Measurements from ENCODE around the gene ADGB.
"Not testable (repeated sequence)": the region's sequence is repeated elsewhere in the genome, so short reads cannot be mapped to it uniquely, and the experiment has no call there.

The ADGB gene

GRCh38 chr6:146819596-146820320 lies 221.0 kb downstream of the ADGB start:
- DNase-seq: no peak

DNA sequence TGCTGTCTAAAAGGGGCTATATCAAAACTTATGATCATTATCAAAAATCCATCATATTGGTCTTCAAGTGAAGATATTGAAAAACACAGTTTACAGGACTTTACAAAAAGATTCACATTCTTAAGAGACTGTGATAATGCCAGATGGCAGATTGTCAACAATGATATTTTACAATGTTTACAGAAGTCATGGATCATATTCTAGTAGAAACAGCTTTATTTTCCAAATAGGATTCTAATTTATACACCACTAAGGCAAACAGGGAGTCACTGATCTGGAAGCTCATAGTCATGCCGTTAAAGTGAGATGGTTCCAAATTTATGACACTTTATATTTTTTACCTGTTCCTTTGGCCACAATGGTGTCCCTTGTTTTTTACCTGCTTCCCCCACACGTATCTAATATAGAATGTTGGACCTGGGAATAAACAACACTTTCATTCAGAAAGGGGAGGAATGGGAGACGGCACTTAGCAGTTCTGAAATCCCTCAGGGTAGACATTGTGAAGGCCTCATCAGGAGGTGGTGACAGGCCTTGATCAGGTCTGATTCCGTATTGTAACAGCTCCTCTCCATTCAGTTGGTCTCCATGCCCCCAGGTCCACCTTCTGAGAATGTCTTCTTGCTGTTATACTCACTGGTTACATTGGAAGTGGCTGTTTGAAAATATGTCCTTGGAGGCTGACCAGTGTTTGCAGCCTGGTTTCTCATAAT lies 228.6 kb downstream of the ADGB start:
- DNase-seq: no peak
- ATAC-seq: no peak

More at GRCh38 chr6:146819596-146820320, 221.0 kb downstream of the ADGB start:
- ATAC-seq: no peak

GRCh38 chr6:146829792-146830565 lies 231.2 kb downstream of the ADGB start:
- ATAC-seq: no peak
- no peak for DNase-seq

GRCh38 chr6:146833157-146833556 lies 234.4 kb downstream of the ADGB start:
- ATAC-seq: no peak
- DNase-seq: no peak

GRCh38 chr6:146840216-146840615 lies 241.4 kb downstream of the ADGB start:
- no peak for ATAC-seq
- DNase-seq: no peak

GRCh38 chr6:146840641-146841040 lies 241.9 kb downstream of the ADGB start:
- DNase-seq (no peak), ATAC-seq (no peak)

- no peak for ATAC-seq
- no peak for DNase-seq
Observed at GRCh38 chr6:146847426-146847825, 248.7 kb downstream of the ADGB start.

DNA sequence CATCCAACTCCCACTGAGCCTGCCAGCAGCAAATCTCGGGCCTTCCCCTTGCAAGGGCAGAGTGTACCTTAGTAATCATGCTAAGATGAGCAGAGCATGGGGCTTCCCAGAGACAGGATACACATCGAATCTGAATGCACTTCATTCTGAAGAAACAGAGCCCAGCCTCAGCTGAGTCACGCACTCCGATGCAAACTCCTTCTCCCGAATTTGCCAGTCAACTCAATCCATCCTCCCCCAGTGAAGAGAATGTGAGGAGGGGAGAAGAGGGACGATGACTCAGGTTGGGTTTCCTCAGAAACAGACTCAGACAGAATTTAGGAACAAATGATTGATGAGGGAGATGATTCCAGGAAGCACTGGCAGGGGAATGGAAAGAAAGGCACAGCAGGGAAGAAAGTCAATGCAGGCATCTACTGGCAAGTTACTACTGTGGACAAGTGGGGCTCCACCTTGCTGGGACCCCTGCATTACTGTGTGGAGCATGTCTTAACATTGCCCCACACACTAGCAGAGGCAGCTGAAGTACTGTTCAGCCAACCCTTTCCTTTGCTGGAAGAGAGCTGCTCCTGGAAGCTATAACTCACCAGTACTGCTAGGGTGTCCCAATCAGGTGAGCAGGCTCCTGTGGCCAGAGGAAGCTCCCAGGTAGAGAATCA lies 251.6 kb downstream of the ADGB start:
- peak; percentile 60 for ATAC-seq

GRCh38 chr6:146850981-146851380 lies 252.2 kb downstream of the ADGB start:
- DNase-seq (no peak), ATAC-seq (no peak)

More for the DNA sequence above, 251.6 kb downstream of the ADGB start:
- DNase-seq: peak; percentile 26

DNA sequence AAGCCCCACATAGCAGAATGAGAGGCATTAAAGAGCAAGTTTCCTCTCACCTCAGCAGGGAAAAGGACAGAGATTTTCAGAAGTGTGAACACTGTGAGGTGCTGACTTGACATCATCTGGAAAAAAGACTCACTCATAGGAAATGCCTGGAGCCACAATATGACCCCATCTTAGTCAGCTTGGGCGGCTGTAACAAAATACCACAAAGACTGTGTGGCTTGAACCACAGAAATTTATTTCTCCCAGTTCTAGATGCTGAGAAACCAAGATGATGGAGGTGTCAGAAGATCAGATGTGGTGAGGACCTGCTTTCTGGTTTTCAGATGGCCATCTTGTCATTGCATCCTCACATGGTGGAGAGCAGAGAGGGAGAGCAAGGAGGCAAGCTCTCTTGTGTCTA lies 253.1 kb downstream of the ADGB start:
- ATAC-seq (peak; percentile 77), DNase-seq (peak; percentile 34)

DNA sequence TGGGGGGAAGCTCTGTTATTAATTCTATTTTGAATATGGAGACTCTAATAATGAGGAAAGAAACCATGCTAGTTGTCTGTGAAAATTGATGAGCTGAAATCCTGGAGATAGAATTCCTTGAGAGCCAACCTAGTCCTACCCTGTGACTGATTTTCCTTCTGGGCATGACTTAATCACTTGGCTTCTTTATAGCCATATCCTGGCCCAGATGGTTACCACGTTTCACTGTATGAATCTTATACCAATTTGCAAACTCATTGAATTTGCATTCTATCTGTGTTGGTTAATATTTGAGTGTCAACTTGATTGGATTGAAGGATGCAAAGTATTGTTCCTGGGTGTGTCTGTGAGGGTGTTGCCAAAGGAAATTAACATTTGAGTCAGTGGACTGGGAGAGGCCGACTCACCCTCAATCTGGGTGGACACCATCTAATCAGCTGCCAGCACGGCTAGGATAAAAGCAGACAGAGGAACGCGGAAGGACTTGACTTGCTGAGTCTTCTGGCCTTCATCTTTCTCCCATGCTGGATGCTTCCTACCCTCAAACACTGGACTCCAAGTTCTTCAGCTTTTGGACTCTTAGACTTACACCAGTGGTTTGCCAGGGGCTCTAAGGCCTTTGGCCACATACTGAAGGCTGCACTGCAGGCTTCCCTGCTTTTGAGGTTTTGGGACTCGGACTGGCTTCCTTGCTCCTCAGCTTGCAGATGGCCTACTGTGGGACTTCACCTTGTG lies 255.9 kb downstream of the ADGB start:
- not testable (repeated sequence) for ATAC-seq, DNase-seq

DNA sequence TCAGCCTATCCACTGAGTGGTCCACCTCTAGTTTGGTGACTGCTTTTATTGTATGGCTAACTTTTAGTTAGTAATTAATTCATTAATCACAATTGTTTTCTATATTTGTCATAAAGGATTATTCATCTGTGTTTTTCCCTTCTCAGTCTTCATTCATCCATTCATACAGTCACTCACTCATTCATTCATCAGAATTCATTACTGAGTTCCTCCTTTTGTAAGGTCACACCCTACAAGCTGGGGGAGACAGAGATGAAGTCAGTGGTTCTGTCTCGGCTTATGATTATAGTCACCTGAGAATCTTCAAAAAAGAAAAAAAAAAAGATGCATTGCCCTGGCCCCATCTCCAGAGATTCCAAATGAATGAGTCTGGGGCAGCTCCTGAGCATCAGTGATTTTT lies 257.1 kb downstream of the ADGB start:
- DNase-seq (no peak), ATAC-seq (no peak)

GRCh38 chr6:146856296-146856695 lies 257.5 kb downstream of the ADGB start:
- DNase-seq (peak; percentile 39), ATAC-seq (peak; percentile 65)

- ATAC-seq: peak; percentile 67
- peak; percentile 84 for DNase-seq
Observed at GRCh38 chr6:146857180-146857979, 258.6 kb downstream of the ADGB start.

- no peak for DNase-seq
- ATAC-seq: no peak
Observed at GRCh38 chr6:146857980-146858347, 259.2 kb downstream of the ADGB start.

- no peak for ATAC-seq
- DNase-seq: no peak
Observed at GRCh38 chr6:146859206-146859605, 260.4 kb downstream of the ADGB start.

DNA sequence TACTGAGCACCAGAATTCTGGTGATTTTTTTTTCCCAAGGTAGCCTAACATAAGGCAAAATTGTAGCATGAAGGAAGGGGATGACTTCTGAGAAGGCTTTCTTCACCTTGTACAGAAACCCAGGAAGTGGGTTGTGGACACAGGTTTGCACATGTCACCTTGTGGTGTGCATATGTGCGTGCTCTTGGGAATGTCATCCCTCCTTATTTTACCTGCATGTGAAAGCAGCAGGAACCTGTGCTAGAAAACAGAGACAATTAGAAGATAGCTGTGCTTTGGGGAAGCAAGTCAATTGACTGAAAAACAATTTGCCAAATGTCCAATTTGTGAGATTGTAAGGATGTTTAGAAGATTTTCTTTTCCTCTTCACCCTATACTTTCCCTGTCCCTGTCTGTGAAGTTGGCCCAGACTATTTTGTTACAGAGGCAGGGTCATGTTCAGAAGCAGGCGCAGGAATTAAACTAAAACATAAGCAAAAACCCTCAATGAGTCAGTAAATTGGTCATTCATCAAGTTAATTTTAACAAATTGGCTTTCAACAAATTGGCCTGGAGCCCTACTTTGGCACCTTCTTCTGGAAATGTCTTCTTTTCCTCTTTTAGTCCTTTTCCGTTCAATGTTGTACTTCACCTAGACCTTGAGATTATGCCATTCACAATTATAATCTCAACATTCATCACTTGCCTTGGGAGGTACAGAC lies 261.2 kb downstream of the ADGB start:
- DNase-seq: no peak
- ATAC-seq: no peak

- ATAC-seq (no peak), DNase-seq (no peak)
Observed at GRCh38 chr6:146860583-146860982, 261.8 kb downstream of the ADGB start.

GRCh38 chr6:146861029-146861563 lies 262.3 kb downstream of the ADGB start:
- no peak for DNase-seq
- ATAC-seq: no peak

- ATAC-seq: no peak
Observed at GRCh38 chr6:146861716-146862115, 262.9 kb downstream of the ADGB start.

More at GRCh38 chr6:146861716-146862115, 262.9 kb downstream of the ADGB start:
- no peak for DNase-seq
